ENCODE data around the gene APBA1. TPM values are rescaled to one million over a fixed set of nuclear protein-coding genes. Genes with fewer than 3 reads are reported as not detected.
A peak's percentile ranks its signal among the peaks of the same experiment; 100 is the strongest.

Gene APBA1
- total and polyA plus RNA-seq, 11 donors = 0.61 to 6.2 (median 2.2) TPM

GRCh38 chr9:69445251-69445650, 226.9 kb downstream of the APBA1 start:
- intact Hi-C loops (cut with DNase I) = no loop called here
- H3K27me3 ChIP-seq = no peaks in the 10 kb centered on the region
- 89 to 93% (median 92%) methylated on average over 5 of the region's 5 CpGs for WGBS, 4 donors
- no peak overlapping the region for H3K27ac ChIP-seq
- peaks cover 0 to 8% (median 0%) of the 10 kb centered on the region in 12 donors for H3K4me1 ChIP-seq
- ATAC-seq (no peak), DNase-seq (no peak)
- H3K9me3 ChIP-seq = no peaks in the 10 kb centered on the region
- no peak for TF ChIP-seq POLR2A (IDR thresholded peaks at IDR 0.05)
- no peak for TF ChIP-seq CTCF (IDR thresholded peaks at IDR 0.05)
- H3K36me3 ChIP-seq = peaks cover 0 to 11% (median 0%) of the 10 kb centered on the region in 9 donors
- no peak overlapping the region for H3K4me3 ChIP-seq

- ATAC-seq = no peak
- Histone ChIP-seq H3K4me1 (peaks cover 0 to 8% (median 0%) of the 10 kb centered on the region in 12 donors), H3K9me3 (no peaks in the 10 kb centered on the region), H3K27me3 (no peaks in the 10 kb centered on the region), H3K4me3 (no peak overlapping the region), H3K27ac (no peak overlapping the region), H3K36me3 (peaks cover 0 to 11% (median 0%) of the 10 kb centered on the region in 9 donors)
- intact Hi-C loops (cut with DNase I) = no loop called here
- DNase-seq = no peak
- TF ChIP-seq POLR2A (IDR thresholded peaks at IDR 0.05) (no peak), CTCF (IDR thresholded peaks at IDR 0.05) (no peak)
- WGBS, 4 donors = 90 to 95% (median 92%) methylated on average over 4 of the region's 4 CpGs
Observed at GRCh38 chr9:69444791-69445190, 227.4 kb downstream of the APBA1 start.

- Histone ChIP-seq H3K27me3 (no peaks in the 10 kb centered on the region), H3K27ac (no peak overlapping the region), H3K4me1 (peaks cover 0 to 8% (median 0%) of the 10 kb centered on the region in 12 donors), H3K9me3 (no peaks in the 10 kb centered on the region), H3K4me3 (no peak overlapping the region), H3K36me3 (peaks cover 0 to 4% (median 0%) of the 10 kb centered on the region in 9 donors)
- no peak for DNase-seq
- WGBS, 4 donors = 79 to 83% (median 81%) methylated on average over 8 of the region's 8 CpGs
- intact Hi-C loops (cut with DNase I) = no loop called here
- ATAC-seq = peak in 1 of 4 donors; percentile 18
- TF ChIP-seq CTCF (IDR thresholded peaks at IDR 0.05) (no peak), POLR2A (IDR thresholded peaks at IDR 0.05) (no peak)
Observed at GRCh38 chr9:69444021-69444420, 228.2 kb downstream of the APBA1 start.

GRCh38 chr9:69443178-69443577, 229.0 kb downstream of the APBA1 start:
- no peak for DNase-seq
- 96 to 100% (median 96%) methylated on average over 2 to 3 of the region's 3 CpGs for WGBS, 4 donors
- Histone ChIP-seq H3K27ac (no peak overlapping the region), H3K36me3 (peaks cover 0 to 4% (median 0%) of the 10 kb centered on the region in 9 donors), H3K27me3 (no peaks in the 10 kb centered on the region), H3K4me3 (no peak overlapping the region), H3K4me1 (peaks cover 0 to 8% (median 0%) of the 10 kb centered on the region in 12 donors), H3K9me3 (no peaks in the 10 kb centered on the region)
- ATAC-seq = no peak
- TF ChIP-seq POLR2A (IDR thresholded peaks at IDR 0.05) = no peak
- no peak for TF ChIP-seq CTCF (IDR thresholded peaks at IDR 0.05)
- intact Hi-C loops (cut with DNase I) = no loop called here

Data from heart left ventricle (tissue), 16 donors.